K562 (cell line): ENCODE results near the gene ZSWIM6. TPM values are rescaled to one million over a fixed set of nuclear protein-coding genes. Genes with fewer than 3 reads are reported as not detected.

ENCODE experiments used
- ATAC-seq: fragments of 200-7000 bp; cut with Tn5 transposase; 3 replicates; pipeline ENCODE4 v1.9.1; 2020; ENCODE audit warnings: moderate library complexity
- BruUV-seq: library from RNA; stranded (reverse); fragments of 400-500 nt; replicated peaks from 2 replicates; lab custom pipeline; 2021; lab: Mats Ljungman, UMichigan
- CTCF ChIA-PET: fragments of 300-600 bp; formaldehyde crosslinking; extraction: SDS; loops from one replicate; lab custom pipeline; 2021; ENCODE audit warnings: low intra/inter-chr PET ratio; lab: Yijun Ruan, JAX
- POLR2A ChIA-PET: fragments of 300-600, 350-650 bp; sonication (Branson Sonifier 250); formaldehyde crosslinking; extraction: SDS; loops from one replicate; lab custom pipeline; 2021; ENCODE audit warnings: antibody characterized with exemption, inconsistent platforms; lab: Yijun Ruan, JAX
- DNase-seq, 4 experiments: peaks; one replicate each; pipeline versions ENCODE4 v3.0.0 to v3.0.0-alpha.2; 2011 to 2018; ENCODE audit warnings: low spot score in 3 of 4, mixed read lengths in 3 of 4; ENCODE audit errors: extremely low read depth in 1 of 4
- FAIRE-seq: peaks from 2 replicates; lab custom pipeline; 2011; peaks lifted over from hg19 to GRCh38; lab: Jason Lieb, UNC
- H2AFZ ChIP-seq: 2 replicates; pipeline ENCODE4 v1.6.0; 2011; ENCODE audit warnings: low read depth, low read length, control low read depth, inconsistent platforms
- H3K27ac ChIP-seq: fragments of 200-600 bp; 3 replicates; pipeline ENCODE4 v1.8.0; 2011; ENCODE audit warnings: low read depth, mild to moderate bottlenecking, control low read depth, inconsistent platforms, low read length, moderate library complexity, mixed read lengths; ENCODE audit errors: extremely low read depth
- H3K27me3 ChIP-seq, 2 experiments: fragments of 300-600 bp in 1 of 2; 2 replicates in 1 of 2; 3 replicates in 1 of 2; pipeline versions ENCODE4 v1.6.0 to v1.8.0; 2011; ENCODE audit warnings: inconsistent platforms in 2 of 2, low read length in 2 of 2, mild to moderate bottlenecking in 1 of 2, mixed read lengths in 1 of 2, moderate library complexity in 1 of 2; ENCODE audit not compliant: control insufficient read depth in 2 of 2, insufficient read depth in 2 of 2
- H3K36me3 ChIP-seq: fragments of 300-600 bp; 3 replicates; pipeline ENCODE4 v1.8.0; 2011; ENCODE audit warnings: mild to moderate bottlenecking, low read length, inconsistent platforms; ENCODE audit not compliant: control insufficient read depth, insufficient read depth
- H3K4me1 ChIP-seq, 2 experiments: fragments of 200-600 bp in 1 of 2; replicated peaks in 1 of 2; 2 replicates in 1 of 2; 3 replicates in 1 of 2; pipeline versions ENCODE4 v1.5.1 to v1.8.0; 2011; ENCODE audit warnings: inconsistent platforms in 2 of 2, low read length in 2 of 2, mild to moderate bottlenecking in 1 of 2, mixed read lengths in 1 of 2, moderate library complexity in 1 of 2; ENCODE audit not compliant: control insufficient read depth in 2 of 2, insufficient read depth in 2 of 2
- H3K4me2 ChIP-seq: 2 replicates; pipeline ENCODE4 v1.6.1; 2011; ENCODE audit warnings: low read length, control low read depth, inconsistent platforms, mixed read lengths; ENCODE audit not compliant: insufficient read depth
- H3K4me3 ChIP-seq: fragments of 200-600 bp; sonication (generic), shearing (Covaris generic); 2 replicates; pipeline ENCODE4 v1.5.1; 2016; ENCODE audit warnings: control low read depth, inconsistent platforms
- H3K79me2 ChIP-seq: fragments of 200-600 bp; 3 replicates; pipeline ENCODE4 v1.8.0; 2011; ENCODE audit warnings: low read length, inconsistent platforms; ENCODE audit not compliant: control insufficient read depth, insufficient read depth
- H3K9ac ChIP-seq, 2 experiments: 2 replicates each; pipeline versions ENCODE4 v1.6.0 to v1.6.1; 2011; ENCODE audit warnings: low read depth in 2 of 2, low read length in 2 of 2, control low read depth in 1 of 2, inconsistent platforms in 1 of 2, mild to moderate bottlenecking in 1 of 2, mixed read lengths in 1 of 2; ENCODE audit not compliant: insufficient read depth in 1 of 2
- H3K9me1 ChIP-seq: one replicate; pipeline ENCODE4 v1.6.0; 2011; ENCODE audit warnings: inconsistent platforms, mild to moderate bottlenecking, low read length, moderate library complexity; ENCODE audit not compliant: control insufficient read depth, insufficient read depth
- H3K9me3 ChIP-seq: replicated peaks from 2 replicates; pipeline ENCODE4 v1.5.1; 2011; ENCODE audit warnings: low read depth, low read length, inconsistent platforms; ENCODE audit not compliant: control insufficient read depth, insufficient read depth
- H4K20me1 ChIP-seq: replicated peaks from 2 replicates; pipeline ENCODE4 v1.6.1; 2011; ENCODE audit warnings: low read length, inconsistent platforms, mixed read lengths; ENCODE audit not compliant: control insufficient read depth, insufficient read depth
- EP400 ChIP-seq: fragments of 450-650 bp; IDR thresholded peaks from 2 replicates; pipeline ENCODE4 v1.6.1; 2017; ENCODE audit warnings: antibody characterized with exemption, mild to moderate bottlenecking, moderate library complexity
- ZNF592 ChIP-seq: fragments of 450-650 bp; IDR thresholded peaks from 2 replicates; pipeline ENCODE4 v1.6.1; 2017; ENCODE audit warnings: antibody characterized with exemption, mild to moderate bottlenecking
- WGBS: fragments of 100-300 bp; shearing (Covaris generic); methylation state at CpG from one replicate; pipeline ENCODE4 v1.1.6; 2016; ENCODE audit warnings: low coverage, mixed read lengths; ENCODE audit not compliant: insufficient coverage; ENCODE audit errors: missing lambda C conversion rate; 5-methylcytosine and 5-hydroxymethylcytosine counted together
- in situ Hi-C: fragments of 300-500 bp; cut with MboI; formaldehyde crosslinking; loops from 4 replicates; pipeline ENCODE4 v1.15.0; 2018; ENCODE audit warnings: inconsistent platforms, mixed read lengths
- intact Hi-C: fragments of 100-400 bp; cut with micrococcal nuclease; formaldehyde crosslinking; loops from 2 replicates; pipeline ENCODE4 v1.14.2; 2022
- polyA plus RNA-seq, 8 experiments: library from polyadenylated mRNA; depleted of rRNA in 4 of 8; stranded (reverse) in 5 of 8; unstranded in 3 of 8; fragments of >200 nt; fragmentation: Nextera tagmentation in 2 of 8; fragmentation: Illumina TruSeq in 1 of 8; extraction: Ambion mirVana in 2 of 8; extraction: Trizol in 1 of 8; gene quantifications; 2 replicates each; pipeline versions ENCODE4 v1.2.1 to v1.2.3, GENCODE V29; 2011 to 2014; ENCODE audit warnings: inconsistent platforms in 1 of 8, missing spikeins in 1 of 8
- total RNA-seq, 7 experiments: library from RNA; depleted of rRNA in 6 of 7; stranded (reverse); fragments of >200 nt in 6 of 7; fragmentation: Illumina TruSeq in 2 of 7; extraction: Trizol in 2 of 7; gene quantifications; 2 replicates each; pipeline versions ENCODE4 v1.2.1 to v1.2.3, GENCODE V29; 2011 to 2021; ENCODE audit warnings: low replicate concordance in 1 of 7

Gene ZSWIM6
- total and polyA plus RNA-seq, 9 of the 15 experiments (the other 6 are each of a cell fraction or from before 2014, with no cell fraction given) = 0.81 to 3.2 (median 2.0) TPM

DNA sequence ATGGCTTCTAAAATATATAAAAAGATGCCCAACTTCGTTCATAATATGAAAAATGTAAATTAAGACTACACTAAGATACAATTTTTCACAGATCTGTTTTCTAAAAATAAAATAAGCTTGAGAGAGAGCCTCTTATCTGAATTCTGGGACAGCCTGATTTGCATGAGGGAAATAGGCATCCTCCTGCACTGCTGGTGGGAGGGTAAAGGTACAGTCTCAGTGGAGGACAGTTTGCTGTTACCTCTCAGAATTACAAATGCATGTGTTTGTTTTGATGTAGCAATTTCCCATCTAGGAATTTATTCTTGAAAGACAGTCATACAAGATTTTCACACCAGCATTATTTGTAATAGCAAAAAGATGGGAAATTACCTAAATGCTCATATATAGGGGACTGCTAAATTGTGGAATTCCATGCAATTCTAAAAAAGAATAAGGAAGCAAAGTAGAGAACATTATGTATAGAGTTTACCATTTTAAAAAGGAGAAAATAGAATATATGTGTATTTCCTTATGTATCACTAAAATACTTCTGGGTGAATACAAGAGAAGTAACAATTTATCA lies 75.7 kb downstream of the ZSWIM6 start:
- BruUV-seq = no TSS peak
- intact Hi-C loops = no loop called here
- in situ Hi-C loops = no loop called here
- ATAC-seq = 0 out of 3 replicates have a peak, but pooled peaks have one; percentile 19
- no peaks in the 10 kb centered on the region for H3K9me3 ChIP-seq
- TF ChIP-seq EP400 (no peak), ZNF592 (0 out of 2 replicates have a peak, but pooled peaks have one; percentile 23)
- TF ChIP-seq, all 486 proteins: peak for 1
- FAIRE-seq (peak; percentile 55), DNase-seq (peak in 1 of 4 experiments; percentile 12)
- Histone ChIP-seq H3K27ac (peak overlapping the region; percentile 52; the same call in 2 of the 3 replicates), H3K9ac (peak overlapping the region in 1 of 2 experiments; percentile 11; a peak in 1 of 4 replicates), H3K9me1 (no peaks in the 10 kb centered on the region), H4K20me1 (no peaks in the 10 kb centered on the region), H3K4me3 (no peak overlapping the region), H3K79me2 (no peaks in the 10 kb centered on the region), H3K36me3 (no peaks in the 10 kb centered on the region), H3K4me1 (peaks cover 0 to 20% of the 10 kb centered on the region in 2 experiments; a peak in 4 of 5 replicates), H2AFZ (no peak overlapping the region), H3K27me3 (no peaks in the 10 kb centered on the region), H3K4me2 (peak overlapping the region; percentile 67)
- ChIA-PET CTCF (no interaction called here), POLR2A (interaction anchor here (0.9 kb wide), 1 partner anchor 45 kb away, joined by 3 read pairs; no protein-coding TSS in a partner anchor)
- WGBS = 6% methylated on average over 1 of the region's 1 CpG
